ENCODE data around the gene HSD17B2. TPM values are rescaled to one million over a fixed set of nuclear protein-coding genes. Genes with fewer than 3 reads are reported as not detected.

The HSD17B2 gene
- total and polyA plus RNA-seq, 9 donors, result 0.15 to 2.9 (median 0.56) TPM

- Histone ChIP-seq H3K4me3 (ENCODE audit: low read length) (no peak overlapping the region), H3K4me1 (ENCODE audit: control insufficient read depth, insufficient read depth, low read length) (no peaks in the 10 kb centered on the region), H3K27ac (ENCODE audit: low read length) (no peak overlapping the region), H3K9me3 (replicated peaks; ENCODE audit: control insufficient read depth, low read depth, low read length) (no peaks in the 10 kb centered on the region), H3K27me3 (ENCODE audit: control insufficient read depth, insufficient read depth, low read length) (no peaks in the 10 kb centered on the region), H3K36me3 (ENCODE audit: control insufficient read depth, insufficient read depth, low read length) (no peaks in the 10 kb centered on the region)
- no peak for DNase-seq
- 49% methylated on average over 3 of the region's 8 CpGs for WGBS (ENCODE audit: insufficient coverage)
Observed at GRCh38 chr16:82033683-82034300, 1.3 kb upstream of the HSD17B2 start.

- WGBS (ENCODE audit: insufficient coverage), result no CpG with 5 or more reads among the region's 4 CpGs
- no peaks in the 10 kb centered on the region for H3K27me3 ChIP-seq (ENCODE audit: control insufficient read depth, insufficient read depth, low read length)
- H3K9me3 ChIP-seq (replicated peaks; ENCODE audit: control insufficient read depth, low read depth, low read length), result no peaks in the 10 kb centered on the region
- no peaks in the 10 kb centered on the region for H3K36me3 ChIP-seq (ENCODE audit: control insufficient read depth, insufficient read depth, low read length)
- DNase-seq, result no peak
- no peaks in the 10 kb centered on the region for H3K4me1 ChIP-seq (ENCODE audit: control insufficient read depth, insufficient read depth, low read length)
- H3K27ac ChIP-seq (ENCODE audit: low read length), result no peak overlapping the region
- no peak overlapping the region for H3K4me3 ChIP-seq (ENCODE audit: low read length)
Observed at GRCh38 chr16:82037251-82037650, 2.2 kb downstream of the HSD17B2 start.

- H3K9me3 ChIP-seq (replicated peaks; ENCODE audit: control insufficient read depth, low read depth, low read length), result no peaks in the 10 kb centered on the region
- WGBS (ENCODE audit: insufficient coverage), result no CpG with 5 or more reads among the region's 2 CpGs
- H3K36me3 ChIP-seq (ENCODE audit: control insufficient read depth, insufficient read depth, low read length), result no peaks in the 10 kb centered on the region
- no peaks in the 10 kb centered on the region for H3K4me1 ChIP-seq (ENCODE audit: control insufficient read depth, insufficient read depth, low read length)
- H3K4me3 ChIP-seq (ENCODE audit: low read length), result no peak overlapping the region
- no peak overlapping the region for H3K27ac ChIP-seq (ENCODE audit: low read length)
- H3K27me3 ChIP-seq (ENCODE audit: control insufficient read depth, insufficient read depth, low read length), result no peaks in the 10 kb centered on the region
- peak; percentile 27 for DNase-seq
Observed at GRCh38 chr16:82037666-82038065, 2.6 kb downstream of the HSD17B2 start.

- Histone ChIP-seq H3K27ac (ENCODE audit: low read length) (no peak overlapping the region), H3K4me1 (ENCODE audit: control insufficient read depth, insufficient read depth, low read length) (no peaks in the 10 kb centered on the region), H3K4me3 (ENCODE audit: low read length) (no peak overlapping the region), H3K36me3 (ENCODE audit: control insufficient read depth, insufficient read depth, low read length) (no peaks in the 10 kb centered on the region), H3K9me3 (replicated peaks; ENCODE audit: control insufficient read depth, low read depth, low read length) (no peaks in the 10 kb centered on the region), H3K27me3 (ENCODE audit: control insufficient read depth, insufficient read depth, low read length) (no peaks in the 10 kb centered on the region)
- no CpG with 5 or more reads among the region's 3 CpGs for WGBS (ENCODE audit: insufficient coverage)
- no peak for DNase-seq
Observed at GRCh38 chr16:82040296-82040695, 5.2 kb downstream of the HSD17B2 start.

DNA sequence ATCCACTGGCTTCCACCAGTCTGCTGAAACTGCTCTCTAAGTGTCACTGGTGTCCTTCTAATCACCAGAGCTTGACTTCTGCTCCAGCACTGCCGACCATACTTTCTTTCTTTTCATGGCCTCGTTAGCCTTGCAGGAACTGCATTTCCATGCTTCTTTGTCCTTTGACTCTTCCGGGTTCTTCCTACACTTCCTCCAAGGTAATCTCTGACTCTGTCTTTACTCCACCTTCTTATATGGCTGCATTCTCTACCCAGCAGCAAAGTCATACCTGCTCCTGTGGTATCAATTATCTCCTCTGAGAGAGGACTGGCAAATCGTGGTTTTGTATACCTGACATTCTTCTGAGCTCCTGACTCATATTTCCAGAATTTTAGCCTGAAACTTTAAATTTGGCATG is 6.5 kb downstream of the HSD17B2 start:
- Histone ChIP-seq H3K36me3 (ENCODE audit: control insufficient read depth, insufficient read depth, low read length) (no peaks in the 10 kb centered on the region), H3K27me3 (ENCODE audit: control insufficient read depth, insufficient read depth, low read length) (no peaks in the 10 kb centered on the region), H3K4me1 (ENCODE audit: control insufficient read depth, insufficient read depth, low read length) (no peaks in the 10 kb centered on the region), H3K9me3 (replicated peaks; ENCODE audit: control insufficient read depth, low read depth, low read length) (no peaks in the 10 kb centered on the region), H3K27ac (ENCODE audit: low read length) (no peak overlapping the region), H3K4me3 (ENCODE audit: low read length) (no peak overlapping the region)
- no peak for DNase-seq
- WGBS (ENCODE audit: insufficient coverage), result 69% methylated on average over 3 of the region's 4 CpGs

GRCh38 chr16:82042144-82042543 is 7.1 kb downstream of the HSD17B2 start:
- WGBS (ENCODE audit: insufficient coverage), result 88% methylated on average over 6 of the region's 8 CpGs
- no peak for DNase-seq
- H3K4me1 ChIP-seq (ENCODE audit: control insufficient read depth, insufficient read depth, low read length), result no peaks in the 10 kb centered on the region
- H3K9me3 ChIP-seq (replicated peaks; ENCODE audit: control insufficient read depth, low read depth, low read length), result no peaks in the 10 kb centered on the region
- no peak overlapping the region for H3K27ac ChIP-seq (ENCODE audit: low read length)
- H3K36me3 ChIP-seq (ENCODE audit: control insufficient read depth, insufficient read depth, low read length), result no peaks in the 10 kb centered on the region
- no peak overlapping the region for H3K4me3 ChIP-seq (ENCODE audit: low read length)
- H3K27me3 ChIP-seq (ENCODE audit: control insufficient read depth, insufficient read depth, low read length), result no peaks in the 10 kb centered on the region

DNA sequence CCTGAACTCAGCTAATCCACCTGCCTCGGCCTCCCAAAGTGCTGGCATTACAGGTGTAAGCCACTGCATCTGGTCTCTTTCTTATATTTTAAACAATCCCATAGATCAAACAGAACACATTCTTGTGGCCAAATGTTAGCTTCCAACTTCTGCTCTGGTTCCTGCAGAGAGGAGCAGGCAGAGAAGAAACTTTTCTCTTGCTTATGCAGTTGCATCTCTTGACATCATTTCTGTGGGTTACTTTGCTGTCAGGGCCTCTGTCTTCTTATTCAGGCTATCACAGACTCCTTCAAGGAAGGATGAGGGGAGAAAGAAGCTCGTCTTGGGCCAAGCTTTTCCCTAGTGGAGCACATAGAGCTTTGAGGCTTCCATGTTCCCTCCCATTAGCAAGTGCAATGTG is 7.8 kb downstream of the HSD17B2 start:
- H3K4me1 ChIP-seq (ENCODE audit: control insufficient read depth, insufficient read depth, low read length), result no peaks in the 10 kb centered on the region
- H3K36me3 ChIP-seq (ENCODE audit: control insufficient read depth, insufficient read depth, low read length), result no peaks in the 10 kb centered on the region
- H3K4me3 ChIP-seq (ENCODE audit: low read length), result no peak overlapping the region
- no peaks in the 10 kb centered on the region for H3K9me3 ChIP-seq (replicated peaks; ENCODE audit: control insufficient read depth, low read depth, low read length)
- H3K27me3 ChIP-seq (ENCODE audit: control insufficient read depth, insufficient read depth, low read length), result no peaks in the 10 kb centered on the region
- no peak for DNase-seq
- no peak overlapping the region for H3K27ac ChIP-seq (ENCODE audit: low read length)
- WGBS (ENCODE audit: insufficient coverage), result 80% methylated on average over 1 of the region's 2 CpGs

DNA sequence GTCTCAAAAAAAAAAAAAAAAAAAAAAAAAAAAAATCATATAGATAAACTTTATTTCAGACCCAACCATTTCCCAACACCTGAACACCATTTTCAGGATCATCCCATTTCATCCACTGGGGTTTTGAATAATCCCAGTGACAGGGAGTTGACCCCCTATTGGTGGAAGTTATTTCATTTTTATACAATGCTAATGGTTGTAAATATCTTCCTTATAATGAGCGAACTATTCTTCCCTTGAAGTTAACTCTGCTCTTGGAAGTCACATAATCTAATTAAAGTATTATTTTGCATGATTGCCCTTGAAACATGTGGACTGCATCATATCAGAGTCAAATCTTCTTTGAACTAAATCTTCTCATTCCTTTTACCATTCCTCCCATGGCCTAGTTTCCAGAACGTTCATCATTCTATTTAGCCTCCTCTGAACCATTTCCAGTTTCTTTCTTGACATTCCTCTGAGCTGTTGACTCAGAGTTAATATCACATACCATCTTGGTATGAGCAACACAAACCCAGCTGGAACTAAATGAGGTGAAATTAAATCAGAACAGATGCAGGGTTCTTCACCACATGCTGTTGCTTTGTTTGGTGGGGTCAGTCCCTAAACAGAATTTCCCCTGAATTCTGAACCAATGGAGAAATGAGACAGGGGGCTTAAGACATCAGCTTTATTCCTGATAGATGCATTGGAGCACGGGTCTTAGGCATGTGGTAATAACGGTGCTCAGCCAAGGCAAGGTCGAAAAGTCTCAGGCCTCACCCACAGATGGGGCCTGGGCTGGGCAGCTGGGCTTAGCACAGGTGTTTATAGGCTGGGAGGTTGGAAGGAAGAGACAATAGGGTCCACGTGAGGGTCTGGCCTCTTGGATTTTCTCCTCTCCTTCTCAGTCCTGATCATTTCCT is 8.9 kb downstream of the HSD17B2 start:
- Histone ChIP-seq H3K27ac (ENCODE audit: low read length) (no peak overlapping the region), H3K27me3 (ENCODE audit: control insufficient read depth, insufficient read depth, low read length) (no peaks in the 10 kb centered on the region), H3K4me3 (ENCODE audit: low read length) (no peak overlapping the region), H3K4me1 (ENCODE audit: control insufficient read depth, insufficient read depth, low read length) (no peaks in the 10 kb centered on the region), H3K9me3 (replicated peaks; ENCODE audit: control insufficient read depth, low read depth, low read length) (no peaks in the 10 kb centered on the region), H3K36me3 (ENCODE audit: control insufficient read depth, insufficient read depth, low read length) (no peaks in the 10 kb centered on the region)
- WGBS (ENCODE audit: insufficient coverage), result 27% methylated on average over 2 of the region's 6 CpGs
- no peak for DNase-seq

- Histone ChIP-seq H3K4me3 (ENCODE audit: low read length) (no peak overlapping the region), H3K4me1 (ENCODE audit: control insufficient read depth, insufficient read depth, low read length) (no peaks in the 10 kb centered on the region), H3K36me3 (ENCODE audit: control insufficient read depth, insufficient read depth, low read length) (no peaks in the 10 kb centered on the region), H3K9me3 (replicated peaks; ENCODE audit: control insufficient read depth, low read depth, low read length) (no peaks in the 10 kb centered on the region), H3K27me3 (ENCODE audit: control insufficient read depth, insufficient read depth, low read length) (no peaks in the 10 kb centered on the region), H3K27ac (ENCODE audit: low read length) (no peak overlapping the region)
- no CpG with 5 or more reads among the region's 3 CpGs for WGBS (ENCODE audit: insufficient coverage)
- DNase-seq, result no peak
Observed at GRCh38 chr16:82044585-82044911, 9.5 kb downstream of the HSD17B2 start.

DNA sequence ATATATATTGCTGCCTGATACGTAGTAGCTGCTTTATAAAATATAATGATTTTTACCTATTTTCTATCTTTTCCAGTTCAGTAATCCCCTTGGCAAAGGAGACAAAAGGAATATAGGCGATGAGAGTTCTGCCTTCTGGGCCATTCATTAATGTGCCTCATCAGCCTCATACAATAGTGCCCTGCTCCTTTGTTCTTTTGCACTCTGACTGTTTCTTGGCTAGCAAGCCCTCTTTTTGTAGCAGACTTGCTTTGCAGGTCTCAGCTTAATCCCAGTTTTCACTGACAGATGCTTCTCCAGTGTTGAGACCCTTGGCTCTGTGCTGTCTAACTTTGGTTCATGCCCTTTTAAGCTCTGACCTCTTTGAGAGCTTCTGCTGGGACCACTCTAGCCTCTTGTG is 10.4 kb downstream of the HSD17B2 start:
- H3K4me3 ChIP-seq (ENCODE audit: low read length), result no peak overlapping the region
- H3K27me3 ChIP-seq (ENCODE audit: control insufficient read depth, insufficient read depth, low read length), result no peaks in the 10 kb centered on the region
- no peaks in the 10 kb centered on the region for H3K4me1 ChIP-seq (ENCODE audit: control insufficient read depth, insufficient read depth, low read length)
- no peak for DNase-seq
- no peaks in the 10 kb centered on the region for H3K36me3 ChIP-seq (ENCODE audit: control insufficient read depth, insufficient read depth, low read length)
- no peak overlapping the region for H3K27ac ChIP-seq (ENCODE audit: low read length)
- 71% methylated on average over 1 of the region's 2 CpGs for WGBS (ENCODE audit: insufficient coverage)
- H3K9me3 ChIP-seq (replicated peaks; ENCODE audit: control insufficient read depth, low read depth, low read length), result no peaks in the 10 kb centered on the region

All from muscle of leg (tissue), 11 donors.